Caco-2 (cell line): ENCODE results near the gene DDX25. TPM values are rescaled to one million over a fixed set of nuclear protein-coding genes. Genes with fewer than 3 reads are reported as not detected.

Source experiments
- BruUV-seq: library from RNA; stranded (reverse); fragments of 400-500 nt; replicated peaks from 2 replicates; lab custom pipeline; 2021; lab: Mats Ljungman, UMichigan
- CTCF ChIA-PET: fragments of 300-600 bp; sonication (Branson Sonifier 250); formaldehyde crosslinking; loops from one replicate; lab custom pipeline; 2022; ENCODE audit warnings: antibody characterized with exemption; lab: Charles Lee
- POLR2A ChIA-PET: fragments of 300-600 bp; sonication (Branson Sonifier 250); formaldehyde crosslinking; loops from one replicate; lab custom pipeline; 2022; ENCODE audit warnings: antibody characterized with exemption; lab: Charles Lee
- DNase-seq, 2 experiments: peaks; one replicate each; pipeline versions ENCODE4 v3.0.0 to v3.0.0-alpha.2; 2020 to 2022
- H3K27me3 ChIP-seq: replicated peaks from 2 replicates; pipeline ENCODE4 v1.6.0; 2011; ENCODE audit warnings: low read length; ENCODE audit not compliant: control insufficient read depth, insufficient read depth
- H3K36me3 ChIP-seq: 2 replicates; pipeline ENCODE4 v1.5.1; 2011; ENCODE audit warnings: low read length; ENCODE audit not compliant: control insufficient read depth, insufficient read depth
- H3K4me1 ChIP-seq: fragments of 250-450 bp; sonication (Bioruptor Pico); 2 replicates; pipeline ENCODE4 v1.5.1; 2020; ENCODE audit warnings: mild to moderate bottlenecking
- H3K4me3 ChIP-seq: 2 replicates; pipeline ENCODE4 v1.5.1; 2011; ENCODE audit warnings: low read depth, mild to moderate bottlenecking, control low read depth, low read length
- H3K9me3 ChIP-seq: fragments of 250-450 bp; sonication (Bioruptor Pico); 2 replicates; pipeline ENCODE4 v1.5.1; 2020; ENCODE audit warnings: mild to moderate bottlenecking, moderate library complexity
- H3K27ac Mint-ChIP-seq: one replicate; pipeline ENCODE4 v1.8.0; 2022; ENCODE audit warnings: mixed read lengths; ENCODE audit not compliant: unreplicated experiment
- H3K27me3 Mint-ChIP-seq: one replicate; pipeline ENCODE4 v1.8.0; 2022; ENCODE audit warnings: mixed read lengths; ENCODE audit not compliant: insufficient read depth, unreplicated experiment
- H3K36me3 Mint-ChIP-seq: one replicate; pipeline ENCODE4 v1.8.0; 2022; ENCODE audit warnings: mild to moderate bottlenecking, mixed read lengths; ENCODE audit not compliant: insufficient read depth, unreplicated experiment
- H3K4me1 Mint-ChIP-seq: one replicate; pipeline ENCODE4 v1.8.0; 2022; ENCODE audit warnings: low read depth, mixed read lengths; ENCODE audit not compliant: unreplicated experiment
- H3K4me3 Mint-ChIP-seq: one replicate; pipeline ENCODE4 v1.8.0; 2022; ENCODE audit warnings: mild to moderate bottlenecking, moderate library complexity, mixed read lengths; ENCODE audit not compliant: unreplicated experiment
- H3K9me3 Mint-ChIP-seq: one replicate; pipeline ENCODE4 v1.8.0; 2022; ENCODE audit warnings: mixed read lengths; ENCODE audit not compliant: unreplicated experiment
- CTCF ChIP-seq, 2 experiments: fragments of 200-600 bp in 1 of 2; IDR thresholded peaks; 1 replicate in 1 of 2; 2 replicates in 1 of 2; pipeline versions ENCODE4 v1.5.1 to v1.8.0; 2011 to 2022; ENCODE audit warnings: antibody characterized with exemption in 1 of 2, control low read depth in 1 of 2, inconsistent platforms in 1 of 2, low read depth in 1 of 2, low read length in 1 of 2, mild to moderate bottlenecking in 1 of 2, moderate library complexity in 1 of 2; ENCODE audit not compliant: insufficient read depth in 1 of 2, severe bottlenecking in 1 of 2, unreplicated experiment in 1 of 2
- intact Hi-C: fragments of 100-400 bp; cut with micrococcal nuclease; formaldehyde crosslinking; loops from one replicate; pipeline ENCODE4 v1.10.0; 2022; ENCODE audit not compliant: unreplicated experiment
- total RNA-seq: library from RNA; stranded (reverse); gene quantifications from 2 replicates; pipeline ENCODE4 v1.2.3, GENCODE V29; 2022

The DDX25 gene
- total RNA-seq, 1 experiment from 2014 or later, result not detected

- H3K27me3 Mint-ChIP-seq, result no peaks in the 10 kb centered on the region
- intact Hi-C loops, result no loop called here
- TF ChIP-seq CTCF (IDR thresholded peaks at IDR 0.05; ENCODE audit: insufficient read depth in 1 of 2, low read depth in 1 of 2, low read length in 1 of 2, severe bottlenecking in 1 of 2, unreplicated experiment in 1 of 2), result no peak
Measured at GRCh38 chr11:125958872-125959400, 54.6 kb downstream of the DDX25 start.

GRCh38 chr11:125959511-125959910 is 55.2 kb downstream of the DDX25 start:
- Histone ChIP-seq H3K27me3 (no peaks in the 10 kb centered on the region), H3K36me3 (no peaks in the 10 kb centered on the region), H3K4me3 (no peak overlapping the region), H3K9me3 (peaks cover 5% of the 10 kb centered on the region), H3K4me1 (no peaks in the 10 kb centered on the region)
- ChIA-PET POLR2A (no interaction called here), CTCF (no interaction called here)
- H3K36me3 Mint-ChIP-seq, result no peaks in the 10 kb centered on the region
- DNase-seq, result no peak
- H3K4me3 Mint-ChIP-seq, result no peak overlapping the region
- no peak overlapping the region for H3K27ac Mint-ChIP-seq
- TF ChIP-seq CTCF (IDR thresholded peaks at IDR 0.05; ENCODE audit: insufficient read depth in 1 of 2, low read depth in 1 of 2, low read length in 1 of 2, severe bottlenecking in 1 of 2, unreplicated experiment in 1 of 2), result no peak
- intact Hi-C loops, result no loop called here
- no TSS peak for BruUV-seq
- no peaks in the 10 kb centered on the region for H3K4me1 Mint-ChIP-seq
- H3K9me3 Mint-ChIP-seq, result peaks cover 13% of the 10 kb centered on the region
- no peaks in the 10 kb centered on the region for H3K27me3 Mint-ChIP-seq

More at GRCh38 chr11:125958872-125959400, 54.6 kb downstream of the DDX25 start:
- no peaks in the 10 kb centered on the region for H3K36me3 ChIP-seq
- no peak for DNase-seq
- H3K4me3 ChIP-seq, result no peak overlapping the region
- H3K27ac Mint-ChIP-seq, result no peak overlapping the region
- no TSS peak for BruUV-seq
- H3K9me3 ChIP-seq, result peaks cover 5% of the 10 kb centered on the region
- no peak overlapping the region for H3K4me3 Mint-ChIP-seq
- no peaks in the 10 kb centered on the region for H3K4me1 ChIP-seq
- ChIA-PET CTCF (no interaction called here), POLR2A (no interaction called here)
- H3K9me3 Mint-ChIP-seq, result peaks cover 13% of the 10 kb centered on the region
- no peaks in the 10 kb centered on the region for H3K27me3 ChIP-seq
- H3K4me1 Mint-ChIP-seq, result no peaks in the 10 kb centered on the region
- no peaks in the 10 kb centered on the region for H3K36me3 Mint-ChIP-seq

- Mint-ChIP-seq H3K9me3 (peaks cover 13% of the 10 kb centered on the region), H3K27ac (no peak overlapping the region), H3K36me3 (no peaks in the 10 kb centered on the region), H3K4me1 (no peaks in the 10 kb centered on the region), H3K4me3 (no peak overlapping the region), H3K27me3 (no peaks in the 10 kb centered on the region)
- no peak overlapping the region for H3K4me3 ChIP-seq
- CTCF ChIA-PET, result no interaction called here
- no peak for DNase-seq
- H3K4me1 ChIP-seq, result no peaks in the 10 kb centered on the region
- peaks cover 5% of the 10 kb centered on the region for H3K9me3 ChIP-seq
- no peak for TF ChIP-seq CTCF (IDR thresholded peaks at IDR 0.05; ENCODE audit: insufficient read depth in 1 of 2, low read depth in 1 of 2, low read length in 1 of 2, severe bottlenecking in 1 of 2, unreplicated experiment in 1 of 2)
- H3K36me3 ChIP-seq, result no peaks in the 10 kb centered on the region
- BruUV-seq, result no TSS peak
- POLR2A ChIA-PET, result no interaction called here
- no peaks in the 10 kb centered on the region for H3K27me3 ChIP-seq
- intact Hi-C loops, result no loop called here
Measured at GRCh38 chr11:125959931-125960330, 55.6 kb downstream of the DDX25 start.
